CD14-positive monocyte (primary cell): ENCODE results near the gene SYNE1. TPM values are rescaled to one million over a fixed set of nuclear protein-coding genes. Genes with fewer than 3 reads are reported as not detected.

Experiments
- DNase-seq, 3 donors: peaks; one replicate each; pipeline ENCODE4 v3.0.0-alpha.2; 2011 to 2022
- H2AFZ ChIP-seq: 2 replicates; pipeline ENCODE4 v1.6.0; 2012; ENCODE audit warnings: mild to moderate bottlenecking, low read depth, low read length, inconsistent platforms; ENCODE audit not compliant: insufficient read depth, poor library complexity, severe bottlenecking
- H3K27ac ChIP-seq, 2 donors: 1 replicate in 1 of 2; 2 replicates in 1 of 2; pipeline ENCODE4 v1.5.1; 2012 to 2013; ENCODE audit warnings: low read length in 2 of 2, control low read depth in 1 of 2, inconsistent platforms in 1 of 2, low read depth in 1 of 2, mild to moderate bottlenecking in 1 of 2
- H3K27me3 ChIP-seq, 2 donors: one replicate each; pipeline versions ENCODE4 v1.6.0 to v1.6.1; 2011 to 2013; ENCODE audit warnings: low read length in 2 of 2; ENCODE audit not compliant: control insufficient read depth in 2 of 2, insufficient read depth in 2 of 2
- H3K36me3 ChIP-seq, 2 donors: replicated peaks in 1 of 2; 1 replicate in 1 of 2; 2 replicates in 1 of 2; pipeline versions ENCODE4 v1.5.1 to v1.6.1; 2012 to 2013; ENCODE audit warnings: low read length in 2 of 2, control low read depth in 1 of 2, inconsistent platforms in 1 of 2, mild to moderate bottlenecking in 1 of 2; ENCODE audit not compliant: insufficient read depth in 2 of 2, control insufficient read depth in 1 of 2
- H3K4me1 ChIP-seq, 2 donors: 1 replicate in 1 of 2; 2 replicates in 1 of 2; pipeline versions ENCODE4 v1.5.1 to v1.6.1; 2012 to 2013; ENCODE audit warnings: low read length in 2 of 2, control low read depth in 1 of 2, inconsistent platforms in 1 of 2, mild to moderate bottlenecking in 1 of 2, moderate library complexity in 1 of 2; ENCODE audit not compliant: insufficient read depth in 2 of 2, control insufficient read depth in 1 of 2
- H3K4me2 ChIP-seq: replicated peaks from 2 replicates; pipeline ENCODE3; 2012; ENCODE audit warnings: low read length, moderate library complexity, mild to moderate bottlenecking; ENCODE audit not compliant: poor library complexity, severe bottlenecking; ENCODE audit errors: extremely low read depth
- H3K4me3 ChIP-seq, 3 experiments: fragments of 200-600 bp in 1 of 3; sonication (generic) in 1 of 3; replicated peaks in 1 of 3; 1 replicate in 2 of 3; 2 replicates in 1 of 3; pipeline ENCODE4 v1.5.1; 2011 to 2013; ENCODE audit warnings: low read length in 3 of 3, mild to moderate bottlenecking in 3 of 3, control low read depth in 2 of 3, low read depth in 2 of 3, inconsistent platforms in 1 of 3, moderate library complexity in 1 of 3
- H3K79me2 ChIP-seq: 2 replicates; pipeline ENCODE4 v1.6.0; 2012; ENCODE audit warnings: mild to moderate bottlenecking, control low read depth, inconsistent platforms, low read length, moderate library complexity; ENCODE audit not compliant: insufficient read depth
- H3K9ac ChIP-seq: 2 replicates; pipeline ENCODE4 v1.6.0; 2017; ENCODE audit warnings: low read length, mild to moderate bottlenecking; ENCODE audit not compliant: insufficient read depth, poor library complexity, severe bottlenecking
- H3K9me3 ChIP-seq, 2 donors: replicated peaks in 1 of 2; 1 replicate in 1 of 2; 2 replicates in 1 of 2; pipeline versions ENCODE4 v1.5.1 to v1.6.1; 2012 to 2013; ENCODE audit warnings: low read length in 2 of 2, control low read depth in 1 of 2; ENCODE audit not compliant: control insufficient read depth in 1 of 2, insufficient read depth in 1 of 2
- H4K20me1 ChIP-seq: 2 replicates; pipeline ENCODE4 v1.6.0; 2012; ENCODE audit warnings: mild to moderate bottlenecking, low read length, control low read depth, moderate library complexity; ENCODE audit not compliant: insufficient read depth
- H3K27ac Mint-ChIP-seq, 7 donors: one replicate each; pipeline ENCODE4 v1.8.0; 2020; ENCODE audit warnings: mild to moderate bottlenecking in 7 of 7, mixed read lengths in 7 of 7, moderate library complexity in 6 of 7, inconsistent platforms in 2 of 7
- H3K27me3 Mint-ChIP-seq, 3 donors: one replicate each; pipeline ENCODE4 v1.8.0; 2021 to 2022; ENCODE audit warnings: low read depth in 3 of 3, mild to moderate bottlenecking in 3 of 3, mixed read lengths in 3 of 3, moderate library complexity in 3 of 3, inconsistent platforms in 1 of 3
- H3K36me3 Mint-ChIP-seq, 2 donors: one replicate each; pipeline ENCODE4 v1.8.0; 2020; ENCODE audit warnings: mixed read lengths in 2 of 2, inconsistent platforms in 1 of 2, mild to moderate bottlenecking in 1 of 2
- H3K4me1 Mint-ChIP-seq: one replicate; pipeline ENCODE4 v1.8.0; 2020; ENCODE audit warnings: mild to moderate bottlenecking, mixed read lengths
- H3K4me3 Mint-ChIP-seq, 2 donors: one replicate each; pipeline ENCODE4 v1.8.0; 2020; ENCODE audit warnings: mild to moderate bottlenecking in 2 of 2, mixed read lengths in 2 of 2, moderate library complexity in 1 of 2
- H3K9me3 Mint-ChIP-seq, 7 donors: one replicate each; pipeline ENCODE4 v1.8.0; 2020 to 2022; ENCODE audit warnings: mixed read lengths in 7 of 7, mild to moderate bottlenecking in 6 of 7, moderate library complexity in 6 of 7, inconsistent platforms in 2 of 7
- CTCF ChIP-seq: fragments of 200-600 bp; IDR thresholded peaks from one replicate; pipeline ENCODE4 v1.8.0; 2022; ENCODE audit warnings: antibody characterized with exemption, mild to moderate bottlenecking
- WGBS: methylation state at CpG from one replicate; pipeline ENCODE4 v1.1.5; 2013; ENCODE audit warnings: missing lambda C conversion rate; ENCODE audit not compliant: insufficient coverage; 5-methylcytosine and 5-hydroxymethylcytosine counted together
- intact Hi-C, 2 donors: fragments of 100-400 bp; cut with micrococcal nuclease; formaldehyde crosslinking; loops; one replicate each; pipeline versions ENCODE4 v1.15.0 to v1.15.1; 2023
- polyA plus RNA-seq, 3 donors: library from polyadenylated mRNA; depleted of rRNA in 1 of 3; unstranded in 2 of 3; stranded (reverse) in 1 of 3; fragments of 300-500 nt in 2 of 3; fragments of >200 nt in 1 of 3; fragmentation: Illumina TruSeq in 2 of 3; gene quantifications; 1 replicate in 2 of 3; 2 replicates in 1 of 3; pipeline ENCODE4 v1.2.3, GENCODE V29; 2012 to 2021

SYNE1 gene
- polyA plus RNA-seq, 3 donors, result 3.7 to 24.5 (median 8.1) TPM

GRCh38 chr6:152127432-152128165 is 509.6 kb downstream of the SYNE1 start:
- intact Hi-C loops, result loop anchor here in 1 of 2 donors (10.0 kb wide), 2 partner anchors 363 to 453 kb away; no protein-coding TSS in a partner anchor

More at GRCh38 chr6:152127432-152128165, 509.6 kb downstream of the SYNE1 start:
- H3K9ac ChIP-seq, result no peak overlapping the region
- no peak for TF ChIP-seq CTCF
- no peak overlapping the region for H2AFZ ChIP-seq
- Mint-ChIP-seq H3K27me3 (peaks cover 0 to 1% (median 0%) of the 10 kb centered on the region in 3 donors), H3K27ac (peak overlapping the region in 1 of 7 donors; percentile 69), H3K4me1 (peaks cover 1% of the 10 kb centered on the region), H3K9me3 (peaks cover 0 to 2% (median 0%) of the 10 kb centered on the region in 7 donors), H3K36me3 (peaks cover 48 to 49% of the 10 kb centered on the region in 2 donors), H3K4me3 (no peak overlapping the region)
- H3K36me3 ChIP-seq, result peaks cover 22 to 74% of the 10 kb centered on the region in 2 donors
- H3K79me2 ChIP-seq, result no peaks in the 10 kb centered on the region
- no peak for DNase-seq
- H3K27me3 ChIP-seq, result no peaks in the 10 kb centered on the region
- H3K27ac ChIP-seq, result no peak overlapping the region
- no peaks in the 10 kb centered on the region for H3K4me1 ChIP-seq
- WGBS, result 100% methylated on average over 1 of the region's 8 CpGs
- no peak overlapping the region for H3K4me3 ChIP-seq
- H3K4me2 ChIP-seq, result no peak overlapping the region
- H3K9me3 ChIP-seq, result no peaks in the 10 kb centered on the region
- no peaks in the 10 kb centered on the region for H4K20me1 ChIP-seq
